Measurements from ENCODE around the gene COTL1.
A peak's percentile ranks its signal among the peaks of the same experiment; 100 is the strongest.

The COTL1 gene

GRCh38 chr16:84611041-84611440, 6.8 kb downstream of the COTL1 start:
- H3K36me3 ChIP-seq (ENCODE audit: insufficient read depth, low read length): no peaks in the 10 kb centered on the region
- H3K9ac ChIP-seq (ENCODE audit: low read length): peak overlapping the region; percentile 12
- H3K9me3 ChIP-seq (ENCODE audit: low read length): no peaks in the 10 kb centered on the region
- peak overlapping the region; percentile 12 for H3K27ac ChIP-seq (ENCODE audit: low read depth, low read length)
- H3K4me3 ChIP-seq (ENCODE audit: low read depth in 1 of 2, low read length in 2 of 2): no peak overlapping the region
- no peaks in the 10 kb centered on the region for H3K27me3 ChIP-seq (ENCODE audit: control insufficient read depth in 1 of 2, insufficient read depth in 2 of 2, low read length in 2 of 2)
- peaks cover 51% of the 10 kb centered on the region for H3K4me1 ChIP-seq (ENCODE audit: insufficient read depth, low read length)

- Histone ChIP-seq H3K4me3 (ENCODE audit: low read depth in 1 of 2, low read length in 2 of 2) (no peak overlapping the region), H3K27ac (ENCODE audit: low read depth, low read length) (no peak overlapping the region), H3K9ac (ENCODE audit: low read length) (no peak overlapping the region), H3K4me1 (ENCODE audit: insufficient read depth, low read length) (peaks cover 45% of the 10 kb centered on the region), H3K9me3 (ENCODE audit: low read length) (no peaks in the 10 kb centered on the region), H3K27me3 (ENCODE audit: control insufficient read depth in 1 of 2, insufficient read depth in 2 of 2, low read length in 2 of 2) (no peaks in the 10 kb centered on the region), H3K36me3 (ENCODE audit: insufficient read depth, low read length) (no peaks in the 10 kb centered on the region)
Observed at GRCh38 chr16:84610376-84610775, 7.5 kb downstream of the COTL1 start.

GRCh38 chr16:84609563-84610177, 8.2 kb downstream of the COTL1 start:
- no peak overlapping the region for H3K27ac ChIP-seq (ENCODE audit: low read depth, low read length)

GRCh38 chr16:84608282-84608681, 9.6 kb downstream of the COTL1 start:
- no peak overlapping the region for H3K4me3 ChIP-seq (ENCODE audit: low read depth in 1 of 2, low read length in 2 of 2)

More at GRCh38 chr16:84609563-84610177, 8.2 kb downstream of the COTL1 start:
- H3K36me3 ChIP-seq (ENCODE audit: insufficient read depth, low read length): no peaks in the 10 kb centered on the region
- H3K4me3 ChIP-seq (ENCODE audit: low read depth in 1 of 2, low read length in 2 of 2): no peak overlapping the region
- no peak overlapping the region for H3K9ac ChIP-seq (ENCODE audit: low read length)
- H3K9me3 ChIP-seq (ENCODE audit: low read length): no peaks in the 10 kb centered on the region
- H3K27me3 ChIP-seq (ENCODE audit: control insufficient read depth in 1 of 2, insufficient read depth in 2 of 2, low read length in 2 of 2): no peaks in the 10 kb centered on the region
- H3K4me1 ChIP-seq (ENCODE audit: insufficient read depth, low read length): peaks cover 38% of the 10 kb centered on the region

GRCh38 chr16:84607694-84608093, 10.2 kb downstream of the COTL1 start:
- Histone ChIP-seq H3K27me3 (ENCODE audit: control insufficient read depth in 1 of 2, insufficient read depth in 2 of 2, low read length in 2 of 2) (no peaks in the 10 kb centered on the region), H3K4me3 (ENCODE audit: low read depth in 1 of 2, low read length in 2 of 2) (no peak overlapping the region), H3K9ac (ENCODE audit: low read length) (no peak overlapping the region), H3K9me3 (ENCODE audit: low read length) (no peaks in the 10 kb centered on the region), H3K27ac (ENCODE audit: low read depth, low read length) (no peak overlapping the region), H3K36me3 (ENCODE audit: insufficient read depth, low read length) (no peaks in the 10 kb centered on the region), H3K4me1 (ENCODE audit: insufficient read depth, low read length) (peaks cover 30% of the 10 kb centered on the region)

More at GRCh38 chr16:84608282-84608681, 9.6 kb downstream of the COTL1 start:
- no peaks in the 10 kb centered on the region for H3K36me3 ChIP-seq (ENCODE audit: insufficient read depth, low read length)
- no peak overlapping the region for H3K9ac ChIP-seq (ENCODE audit: low read length)
- H3K4me1 ChIP-seq (ENCODE audit: insufficient read depth, low read length): peaks cover 27% of the 10 kb centered on the region
- H3K9me3 ChIP-seq (ENCODE audit: low read length): no peaks in the 10 kb centered on the region
- no peak overlapping the region for H3K27ac ChIP-seq (ENCODE audit: low read depth, low read length)
- H3K27me3 ChIP-seq (ENCODE audit: control insufficient read depth in 1 of 2, insufficient read depth in 2 of 2, low read length in 2 of 2): no peaks in the 10 kb centered on the region

- Histone ChIP-seq H3K4me3 (ENCODE audit: low read depth in 1 of 2, low read length in 2 of 2) (no peak overlapping the region), H3K27me3 (ENCODE audit: control insufficient read depth in 1 of 2, insufficient read depth in 2 of 2, low read length in 2 of 2) (no peaks in the 10 kb centered on the region), H3K9ac (ENCODE audit: low read length) (no peak overlapping the region), H3K36me3 (ENCODE audit: insufficient read depth, low read length) (no peaks in the 10 kb centered on the region), H3K4me1 (ENCODE audit: insufficient read depth, low read length) (peaks cover 27% of the 10 kb centered on the region), H3K27ac (ENCODE audit: low read depth, low read length) (no peak overlapping the region), H3K9me3 (ENCODE audit: low read length) (no peaks in the 10 kb centered on the region)
Observed at GRCh38 chr16:84607061-84607460, 10.8 kb downstream of the COTL1 start.

GRCh38 chr16:84606081-84606875, 11.6 kb downstream of the COTL1 start:
- H3K4me1 ChIP-seq (ENCODE audit: insufficient read depth, low read length): peaks cover 23% of the 10 kb centered on the region

GRCh38 chr16:84605339-84605848, 12.5 kb downstream of the COTL1 start:
- no peak overlapping the region for H3K9ac ChIP-seq (ENCODE audit: low read length)
- no peak overlapping the region for H3K4me3 ChIP-seq (ENCODE audit: low read depth in 1 of 2, low read length in 2 of 2)
- H3K4me1 ChIP-seq (ENCODE audit: insufficient read depth, low read length): peaks cover 23% of the 10 kb centered on the region
- H3K27me3 ChIP-seq (ENCODE audit: control insufficient read depth in 1 of 2, insufficient read depth in 2 of 2, low read length in 2 of 2): no peaks in the 10 kb centered on the region
- no peaks in the 10 kb centered on the region for H3K9me3 ChIP-seq (ENCODE audit: low read length)
- no peak overlapping the region for H3K27ac ChIP-seq (ENCODE audit: low read depth, low read length)
- H3K36me3 ChIP-seq (ENCODE audit: insufficient read depth, low read length): no peaks in the 10 kb centered on the region

More at GRCh38 chr16:84606081-84606875, 11.6 kb downstream of the COTL1 start:
- Histone ChIP-seq H3K9ac (ENCODE audit: low read length) (no peak overlapping the region), H3K9me3 (ENCODE audit: low read length) (no peaks in the 10 kb centered on the region), H3K27me3 (ENCODE audit: control insufficient read depth in 1 of 2, insufficient read depth in 2 of 2, low read length in 2 of 2) (no peaks in the 10 kb centered on the region), H3K36me3 (ENCODE audit: insufficient read depth, low read length) (no peaks in the 10 kb centered on the region), H3K27ac (ENCODE audit: low read depth, low read length) (no peak overlapping the region), H3K4me3 (ENCODE audit: low read depth in 1 of 2, low read length in 2 of 2) (no peak overlapping the region)

GRCh38 chr16:84604477-84605013, 13.3 kb downstream of the COTL1 start:
- H3K27ac ChIP-seq (ENCODE audit: low read depth, low read length): no peak overlapping the region
- no peak overlapping the region for H3K4me3 ChIP-seq (ENCODE audit: low read depth in 1 of 2, low read length in 2 of 2)
- no peaks in the 10 kb centered on the region for H3K9me3 ChIP-seq (ENCODE audit: low read length)
- H3K9ac ChIP-seq (ENCODE audit: low read length): no peak overlapping the region
- no peaks in the 10 kb centered on the region for H3K27me3 ChIP-seq (ENCODE audit: control insufficient read depth in 1 of 2, insufficient read depth in 2 of 2, low read length in 2 of 2)
- H3K36me3 ChIP-seq (ENCODE audit: insufficient read depth, low read length): no peaks in the 10 kb centered on the region
- H3K4me1 ChIP-seq (ENCODE audit: insufficient read depth, low read length): peaks cover 32% of the 10 kb centered on the region

GRCh38 chr16:84603940-84604339, 13.9 kb downstream of the COTL1 start:
- H3K4me3 ChIP-seq (ENCODE audit: low read depth in 1 of 2, low read length in 2 of 2): no peak overlapping the region
- peaks cover 38% of the 10 kb centered on the region for H3K4me1 ChIP-seq (ENCODE audit: insufficient read depth, low read length)

GRCh38 chr16:84603140-84603816, 14.6 kb downstream of the COTL1 start:
- Histone ChIP-seq H3K36me3 (ENCODE audit: insufficient read depth, low read length) (no peaks in the 10 kb centered on the region), H3K9ac (ENCODE audit: low read length) (peak overlapping the region; percentile 42), H3K4me1 (ENCODE audit: insufficient read depth, low read length) (peaks cover 39% of the 10 kb centered on the region), H3K4me3 (ENCODE audit: low read depth in 1 of 2, low read length in 2 of 2) (peak overlapping the region; percentile 22 to 38), H3K27ac (ENCODE audit: low read depth, low read length) (peak overlapping the region; percentile 10), H3K9me3 (ENCODE audit: low read length) (no peaks in the 10 kb centered on the region), H3K27me3 (ENCODE audit: control insufficient read depth in 1 of 2, insufficient read depth in 2 of 2, low read length in 2 of 2) (no peaks in the 10 kb centered on the region)

More at GRCh38 chr16:84603940-84604339, 13.9 kb downstream of the COTL1 start:
- Histone ChIP-seq H3K27me3 (ENCODE audit: control insufficient read depth in 1 of 2, insufficient read depth in 2 of 2, low read length in 2 of 2) (no peaks in the 10 kb centered on the region), H3K9ac (ENCODE audit: low read length) (no peak overlapping the region), H3K36me3 (ENCODE audit: insufficient read depth, low read length) (no peaks in the 10 kb centered on the region), H3K27ac (ENCODE audit: low read depth, low read length) (no peak overlapping the region), H3K9me3 (ENCODE audit: low read length) (no peaks in the 10 kb centered on the region)
